Measurements from ENCODE around the gene LPP.

The LPP gene

GRCh38 chr3:188278717-188279324, 124.9 kb downstream of the LPP start:
- DNase-seq = no peak

GRCh38 chr3:188279502-188280335, 125.8 kb downstream of the LPP start:
- peak; percentile 65 for DNase-seq

GRCh38 chr3:188280627-188281026, 126.7 kb downstream of the LPP start:
- no peak for DNase-seq

DNA sequence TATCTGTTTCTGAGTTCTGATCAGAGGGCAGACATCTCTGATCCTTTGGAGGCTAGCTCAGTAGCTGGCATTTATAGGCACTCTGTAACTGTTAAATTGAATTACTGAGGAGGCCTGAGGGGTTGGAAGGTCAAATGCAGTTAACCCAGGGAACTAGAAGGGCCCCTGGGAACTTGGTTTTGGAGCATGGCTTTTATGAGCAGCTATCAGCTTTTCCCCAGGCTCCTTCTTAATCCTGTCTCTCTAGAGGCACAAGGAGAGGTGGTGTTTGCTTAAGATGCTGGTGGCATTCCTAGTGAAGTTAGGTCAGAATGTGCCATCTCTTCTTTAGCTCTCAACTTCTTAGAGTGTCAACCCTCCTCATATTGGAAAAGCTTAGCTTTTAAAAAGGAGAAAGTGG, 128.9 kb downstream of the LPP start:
- DNase-seq = no peak

GRCh38 chr3:188283347-188283746, 129.4 kb downstream of the LPP start:
- no peak for DNase-seq

GRCh38 chr3:188284455-188285212, 130.7 kb downstream of the LPP start:
- no peak for DNase-seq

GRCh38 chr3:188286087-188286513, 132.1 kb downstream of the LPP start:
- peak; percentile 99 for DNase-seq

- DNase-seq = no peak
Observed at GRCh38 chr3:188287339-188287738, 133.4 kb downstream of the LPP start.

GRCh38 chr3:188287762-188288505, 134.0 kb downstream of the LPP start:
- no peak for DNase-seq

- DNase-seq = no peak
Observed at GRCh38 chr3:188292251-188292650, 138.3 kb downstream of the LPP start.

DNA sequence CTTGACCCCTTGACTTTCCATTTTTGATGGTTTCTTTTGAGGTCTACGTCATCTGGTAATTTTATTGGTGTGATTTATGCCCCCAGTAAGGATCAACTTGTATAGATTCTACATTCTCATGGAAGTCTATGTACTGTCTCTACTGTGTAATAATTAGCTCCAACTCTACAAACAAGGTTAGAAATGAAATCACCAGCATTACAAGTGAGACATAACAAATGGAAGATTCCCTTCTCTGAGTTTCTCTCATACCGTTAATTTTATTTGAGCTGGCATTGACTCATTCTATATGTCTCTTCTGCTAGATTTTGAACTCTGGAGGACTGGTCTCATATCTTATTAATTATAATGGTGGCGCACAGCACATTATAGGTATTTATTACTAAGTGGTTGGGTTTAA, 138.9 kb downstream of the LPP start:
- no peak for DNase-seq

GRCh38 chr3:188294113-188294512, 140.2 kb downstream of the LPP start:
- DNase-seq = no peak

- peak; percentile 97 for DNase-seq
Observed at GRCh38 chr3:188294823-188295487, 141.0 kb downstream of the LPP start.

- DNase-seq = no peak
Observed at GRCh38 chr3:188295876-188296275, 141.9 kb downstream of the LPP start.

DNA sequence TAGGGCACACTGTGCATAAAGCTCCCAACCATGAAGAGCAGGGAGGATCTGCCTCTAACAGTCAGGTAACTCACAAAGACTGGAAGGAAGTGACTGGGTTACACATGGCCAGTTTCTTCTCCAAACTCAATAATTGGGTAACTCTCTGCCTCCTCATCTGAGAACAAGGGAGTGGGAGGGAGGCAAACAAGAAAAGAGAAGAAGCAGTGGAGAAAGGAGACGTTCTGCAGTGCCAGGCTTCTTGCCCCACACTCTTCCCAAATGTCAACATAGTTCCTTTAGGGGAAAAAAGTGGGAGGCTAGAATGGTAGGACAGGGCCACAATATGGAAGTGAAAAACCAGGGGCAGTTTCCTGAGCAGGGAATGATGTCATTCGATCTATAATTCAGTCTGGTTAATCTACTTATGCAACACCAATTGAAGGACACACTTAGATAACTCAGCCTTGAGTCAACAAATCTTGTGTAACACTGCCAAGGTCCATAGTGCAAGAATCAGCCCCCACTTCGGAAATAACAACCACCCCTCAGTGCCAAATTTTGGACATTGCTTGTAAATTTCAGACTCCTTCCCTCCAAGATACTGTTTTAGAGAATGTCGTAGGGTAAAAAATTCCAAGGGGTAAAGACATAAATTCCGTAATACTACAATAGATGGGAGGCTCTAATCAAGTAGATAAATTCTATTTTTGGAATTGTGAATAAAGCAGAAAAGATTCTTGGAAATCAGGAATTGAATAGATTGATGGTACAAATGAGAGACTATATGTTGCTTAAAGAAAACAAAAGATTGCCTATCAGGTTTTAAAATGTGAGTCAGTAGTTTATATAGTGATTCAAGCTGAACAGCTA, 143.0 kb downstream of the LPP start:
- peak; percentile 80 for DNase-seq

GRCh38 chr3:188298585-188298984, 144.6 kb downstream of the LPP start:
- DNase-seq = no peak

DNA sequence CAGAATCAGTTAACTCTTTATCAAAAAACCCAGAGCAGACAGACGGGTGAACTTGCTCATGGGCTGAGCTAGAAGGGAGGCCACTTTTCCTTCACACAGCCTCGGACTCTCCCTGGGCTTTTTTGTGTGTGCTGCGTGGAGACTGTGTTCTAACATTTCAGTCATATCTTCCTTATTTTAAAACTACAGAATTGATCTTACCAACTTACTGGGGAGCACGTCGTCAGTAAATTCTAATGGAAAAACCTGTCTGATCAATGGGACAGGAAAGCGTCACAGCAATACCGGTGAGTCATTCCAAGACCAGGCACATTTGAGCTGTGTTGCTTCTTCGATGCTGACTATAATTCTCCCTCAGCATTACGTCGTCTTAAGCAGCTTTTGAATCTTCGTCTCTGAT, 145.1 kb downstream of the LPP start:
- no peak for DNase-seq

- DNase-seq = no peak
Observed at GRCh38 chr3:188299708-188300107, 145.8 kb downstream of the LPP start.

DNA sequence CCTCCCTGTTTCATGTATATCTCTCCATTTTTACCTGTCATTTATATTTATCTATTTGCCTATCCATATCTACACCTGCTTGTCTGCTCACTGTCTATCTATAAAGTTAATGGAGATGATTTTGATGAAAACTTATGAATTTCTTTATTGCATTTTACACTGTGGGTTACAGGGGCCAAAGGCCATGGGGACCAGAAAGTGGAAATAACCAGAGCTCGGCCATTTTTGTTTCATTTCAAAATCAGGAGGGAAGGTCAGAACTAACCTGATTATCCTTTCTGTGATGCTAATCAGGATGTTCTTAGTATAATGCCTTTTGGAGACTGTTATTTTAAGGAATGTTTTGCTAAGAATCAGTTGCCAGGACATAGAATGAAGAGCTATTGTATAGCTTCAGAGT, 147.2 kb downstream of the LPP start:
- DNase-seq = no peak

DNA sequence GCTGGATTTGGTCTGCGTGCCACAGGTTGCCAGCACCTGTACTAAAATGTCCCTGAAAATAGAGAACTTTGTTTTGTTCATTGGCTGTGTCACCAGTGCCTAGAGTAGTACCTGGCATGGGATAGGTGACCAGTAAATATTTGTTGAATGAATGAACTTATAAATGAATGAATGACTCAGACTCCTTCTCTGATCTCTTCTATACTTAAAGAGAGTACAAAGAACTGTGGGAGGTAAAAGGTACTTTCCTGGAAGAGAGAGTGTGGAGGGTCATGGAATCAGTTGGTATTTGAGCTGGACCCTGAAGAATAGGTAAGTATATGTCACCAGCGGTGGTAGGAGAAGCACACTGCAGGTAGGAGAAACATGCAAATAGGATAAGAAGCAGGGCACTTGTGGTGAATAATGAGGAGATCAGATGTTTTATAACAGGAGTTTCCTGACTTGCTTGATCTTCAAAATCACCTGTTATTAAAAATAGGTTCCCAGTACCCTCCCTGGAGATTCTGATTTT, 149.4 kb downstream of the LPP start:
- DNase-seq = no peak

DNA sequence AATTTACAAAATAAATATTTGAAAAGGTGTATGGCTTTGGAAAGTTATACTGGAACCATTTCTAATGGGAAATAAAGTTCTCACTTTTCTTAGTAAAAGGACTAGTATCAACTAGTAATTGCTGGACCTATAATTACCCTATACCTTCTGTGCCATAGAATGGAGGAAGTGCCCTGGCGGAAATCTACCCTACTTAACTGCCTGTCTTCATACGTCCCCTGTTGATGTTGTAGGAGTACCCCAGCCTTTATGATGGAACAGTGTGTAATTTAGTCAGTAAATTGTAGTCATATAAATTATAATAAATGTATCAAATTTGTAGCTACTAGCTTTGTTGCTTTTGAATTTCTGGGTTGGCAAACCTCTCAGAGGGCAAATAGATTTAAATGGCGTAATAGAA, 149.9 kb downstream of the LPP start:
- no peak for DNase-seq
